HG02642 (cell line): ENCODE measurements around the gene TOP1.
"Not testable (repeated sequence)": the region's sequence is repeated elsewhere in the genome, so short reads cannot be mapped to it uniquely, and the experiment has no call there.

Experiments
- ATAC-seq: cut with Tn5 transposase; IDR thresholded peaks from one replicate; pipeline ENCODE4 v1.9.1; 2021; ENCODE audit warnings: mild to moderate bottlenecking; ENCODE audit not compliant: unreplicated experiment, poor library complexity

Gene TOP1

DNA sequence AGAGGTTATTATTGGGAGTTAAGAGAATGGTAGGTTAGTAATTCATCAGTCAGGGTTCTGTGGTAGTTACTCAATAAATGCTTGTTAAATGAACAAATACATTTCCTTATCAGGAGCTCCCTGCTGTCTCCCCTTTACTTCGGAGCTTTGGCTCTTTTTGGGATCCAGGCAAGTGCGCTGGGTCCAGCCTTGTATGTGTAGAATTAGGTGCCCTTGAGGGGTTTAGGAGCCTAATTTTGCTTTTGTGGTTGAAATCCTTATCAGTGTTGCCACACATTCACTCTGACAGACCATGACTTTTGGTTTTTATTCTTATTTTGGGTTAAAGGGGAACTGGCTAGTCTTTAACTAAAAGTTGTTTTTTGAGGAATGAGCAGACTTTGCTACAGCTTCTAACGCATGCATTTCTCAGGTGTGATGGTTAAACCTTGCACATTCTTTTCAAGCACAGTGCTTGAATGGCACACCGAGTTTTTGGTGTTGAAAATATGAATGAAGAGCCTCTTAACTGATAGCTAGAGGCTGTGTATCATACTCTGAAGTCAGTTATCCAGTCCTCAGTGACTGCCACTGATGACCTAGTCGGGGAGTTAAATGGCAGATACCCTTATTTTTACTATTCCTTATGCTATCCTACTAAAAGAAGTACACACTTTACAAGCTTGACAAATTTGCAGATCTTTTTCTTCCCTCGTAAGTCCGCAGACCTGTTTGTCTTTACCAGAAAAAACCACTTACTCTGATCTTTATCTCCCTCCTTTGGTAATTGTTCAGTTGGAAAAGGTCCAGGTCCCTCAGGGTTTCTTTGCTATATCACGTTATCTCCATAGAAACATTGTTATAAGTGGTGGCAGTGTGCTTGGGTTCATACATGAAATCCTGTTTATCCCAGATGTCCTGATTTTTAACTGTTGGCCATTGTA is 58.0 kb downstream of the TOP1 start:
- no peak for ATAC-seq

DNA sequence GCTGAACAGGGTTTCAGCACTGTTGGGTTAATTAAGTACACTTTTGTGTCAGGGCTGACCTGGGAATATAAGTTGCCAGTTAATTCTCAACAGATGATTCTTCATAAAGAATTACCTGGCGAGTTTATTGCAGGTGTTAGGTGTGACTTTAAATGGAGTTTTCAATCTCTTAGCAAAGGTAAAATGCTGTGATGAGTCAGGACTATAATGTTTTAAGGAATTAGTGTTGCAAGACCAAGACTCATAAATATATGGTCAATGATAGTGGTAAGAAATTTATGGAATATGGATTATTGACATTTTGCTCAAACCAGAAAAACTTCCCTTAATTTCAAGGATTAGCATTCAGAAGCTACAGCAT is 58.7 kb downstream of the TOP1 start:
- no peak for ATAC-seq

GRCh38 chr20:41087777-41088176 is 59.2 kb downstream of the TOP1 start:
- no peak for ATAC-seq

- no peak for ATAC-seq
Measured at GRCh38 chr20:41089555-41089954, 60.9 kb downstream of the TOP1 start.

DNA sequence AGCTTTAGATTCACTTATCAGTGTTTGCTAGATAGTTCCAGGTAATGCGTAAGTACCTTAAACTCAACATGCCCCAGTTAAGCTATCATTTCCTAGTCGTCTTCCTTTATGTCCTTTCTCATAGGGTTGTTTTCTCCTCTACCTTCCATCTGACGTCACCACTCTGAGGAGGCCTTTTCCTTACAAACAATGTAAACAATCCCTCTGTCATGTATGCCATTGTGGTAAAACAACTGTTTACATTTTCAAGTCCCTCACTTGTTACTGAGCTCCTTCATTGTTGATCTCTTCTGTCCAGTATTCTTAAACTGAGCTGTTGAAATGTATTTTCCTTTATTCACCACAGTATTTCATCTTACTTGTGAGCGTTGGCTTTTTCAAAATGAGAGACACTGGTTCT is 63.3 kb downstream of the TOP1 start:
- ATAC-seq: no peak

- no peak for ATAC-seq
Measured at GRCh38 chr20:41094353-41095055, 65.9 kb downstream of the TOP1 start.

DNA sequence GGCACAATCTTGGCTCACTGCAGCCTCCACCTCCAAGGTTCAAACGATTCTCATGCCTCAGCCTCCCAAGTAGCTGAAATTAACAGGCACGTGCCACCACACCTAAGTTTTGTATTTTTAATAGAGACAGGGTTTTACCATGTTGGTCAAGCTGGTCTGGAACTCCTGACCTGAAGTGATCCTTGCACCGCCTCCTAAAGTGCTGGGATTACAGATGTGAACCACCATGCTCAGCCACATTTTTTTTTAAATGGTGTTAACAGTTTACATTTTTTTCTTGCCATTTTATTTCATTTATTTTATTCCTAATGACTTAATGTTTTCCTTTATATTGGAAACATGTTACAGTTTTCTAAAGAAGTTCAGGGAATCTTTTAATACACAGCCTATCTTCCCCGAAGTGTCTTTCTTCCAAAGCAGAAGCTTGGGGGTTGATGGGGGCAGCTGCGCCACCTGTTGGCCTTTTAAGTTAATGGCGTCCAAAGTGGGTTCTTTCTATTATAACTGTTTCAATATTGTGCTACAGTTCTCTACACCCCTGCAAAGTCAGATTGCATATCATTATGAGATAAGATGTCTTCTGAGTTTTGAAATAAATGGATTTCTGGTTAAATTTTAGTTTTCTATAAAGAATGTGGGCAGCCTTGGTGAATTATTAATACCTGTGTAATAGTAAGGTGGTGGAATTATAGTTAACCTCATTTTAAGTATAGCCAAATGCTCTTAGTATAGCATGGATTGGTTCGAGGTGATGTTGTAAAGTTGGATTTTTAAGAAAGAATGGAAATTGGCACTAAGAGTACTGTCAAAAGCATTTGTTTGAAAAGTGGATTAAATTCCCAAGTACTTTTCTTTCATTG is 66.7 kb downstream of the TOP1 start:
- ATAC-seq: no peak

- ATAC-seq: no peak
Measured at GRCh38 chr20:41098703-41099250, 70.2 kb downstream of the TOP1 start.

DNA sequence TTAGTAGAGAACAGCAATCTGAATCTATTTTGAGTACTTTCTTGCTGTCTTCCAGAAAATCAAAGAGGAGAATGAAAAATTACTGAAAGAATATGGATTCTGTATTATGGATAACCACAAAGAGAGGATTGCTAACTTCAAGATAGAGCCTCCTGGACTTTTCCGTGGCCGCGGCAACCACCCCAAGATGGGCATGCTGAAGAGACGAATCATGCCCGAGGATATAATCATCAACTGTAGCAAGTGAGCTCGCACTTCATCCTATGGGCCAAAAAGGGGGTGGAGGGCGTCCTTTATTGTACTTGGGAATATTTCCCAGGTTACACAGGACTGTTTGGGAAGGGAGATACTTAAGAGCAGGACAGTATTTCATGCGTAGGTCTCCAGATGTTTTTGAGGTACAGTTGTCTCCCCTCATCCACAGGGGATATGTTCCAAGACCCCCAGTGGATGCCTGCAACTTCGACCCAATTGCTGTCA is 71.4 kb downstream of the TOP1 start:
- ATAC-seq: no peak

DNA sequence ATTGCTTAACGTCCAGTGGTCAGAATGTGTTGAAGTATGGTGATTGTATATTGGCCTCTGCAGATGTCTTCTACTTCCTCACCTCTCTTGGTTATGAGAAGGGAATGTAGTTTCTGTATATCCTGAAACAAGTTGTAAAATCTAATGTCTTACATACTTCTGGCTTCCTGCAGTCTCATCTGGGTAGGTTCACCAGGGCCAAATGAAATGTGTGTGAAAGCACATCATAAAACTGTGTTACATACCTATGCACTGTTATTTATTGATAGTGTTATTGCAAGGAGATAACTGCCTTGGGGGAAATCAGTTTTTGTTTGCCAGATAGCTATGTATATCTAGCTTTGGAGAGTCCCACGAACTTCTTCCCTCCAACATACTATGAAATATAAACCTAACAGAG is 73.0 kb downstream of the TOP1 start:
- ATAC-seq: no peak

- ATAC-seq: no peak
Measured at GRCh38 chr20:41108531-41108930, 79.9 kb downstream of the TOP1 start.

- ATAC-seq: no peak
Measured at GRCh38 chr20:41110012-41110411, 81.4 kb downstream of the TOP1 start.

GRCh38 chr20:41110930-41111577 is 82.4 kb downstream of the TOP1 start:
- ATAC-seq: no peak

DNA sequence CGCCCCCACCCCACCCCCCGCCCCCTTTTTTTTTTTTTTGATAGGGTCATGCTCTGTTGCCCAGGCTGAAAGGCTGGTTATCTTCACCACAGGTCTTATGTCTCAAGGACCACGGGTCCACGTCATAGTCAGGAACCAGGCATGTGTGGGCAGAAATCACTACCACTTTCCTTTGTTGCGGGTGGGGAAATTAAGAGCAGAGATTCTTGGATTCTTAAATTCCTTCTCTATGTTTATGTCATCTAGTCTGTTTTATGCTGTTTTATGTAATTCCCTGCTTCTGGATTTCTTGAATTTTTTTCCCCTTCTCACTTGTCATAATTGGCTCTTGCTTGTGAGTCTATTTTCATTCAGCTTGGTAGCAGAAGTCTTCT is 82.9 kb downstream of the TOP1 start:
- no peak for ATAC-seq

DNA sequence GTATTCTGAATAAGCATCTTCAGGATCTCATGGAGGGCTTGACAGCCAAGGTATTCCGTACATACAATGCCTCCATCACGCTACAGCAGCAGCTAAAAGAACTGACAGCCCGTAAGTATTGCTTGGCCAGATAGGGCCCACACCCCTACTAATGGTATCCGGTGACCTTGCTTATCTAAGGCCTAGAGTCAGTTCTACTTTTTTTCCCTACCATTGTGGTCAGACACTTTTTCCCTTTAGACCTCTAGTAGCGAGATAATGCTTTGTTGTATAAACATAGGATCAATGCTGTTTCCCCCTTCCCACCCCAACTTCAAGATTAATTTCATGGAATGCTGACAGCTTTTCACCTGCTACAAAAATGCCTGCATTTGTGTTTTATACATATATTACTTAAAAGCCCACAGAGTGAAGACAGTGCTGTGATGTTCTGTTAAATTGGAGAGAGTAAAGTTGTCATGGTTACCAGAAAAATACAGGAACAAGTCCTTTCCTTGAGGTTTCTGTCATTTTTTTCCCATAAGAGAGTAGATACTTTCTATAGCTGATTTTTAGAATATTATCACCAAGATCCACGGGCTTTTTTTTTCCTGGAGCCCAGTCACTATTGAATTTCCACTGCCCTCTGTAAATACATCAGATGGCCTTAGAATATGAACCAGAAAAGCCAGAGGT is 87.8 kb downstream of the TOP1 start:
- no peak for ATAC-seq

DNA sequence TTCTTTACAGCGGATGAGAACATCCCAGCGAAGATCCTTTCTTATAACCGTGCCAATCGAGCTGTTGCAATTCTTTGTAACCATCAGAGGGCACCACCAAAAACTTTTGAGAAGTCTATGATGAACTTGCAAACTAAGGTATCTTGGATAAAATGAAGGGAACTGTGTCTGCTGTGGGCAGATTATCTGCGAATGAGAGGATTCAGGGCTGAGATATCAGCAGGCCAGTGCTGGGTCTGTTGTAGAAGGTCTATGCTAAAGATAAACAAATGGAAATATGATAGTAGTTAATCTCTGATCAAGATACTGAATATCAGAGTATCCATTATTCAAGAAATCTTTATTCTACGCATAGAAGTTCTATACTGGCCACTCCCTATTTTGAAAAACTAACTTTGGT is 89.5 kb downstream of the TOP1 start:
- ATAC-seq: not testable (repeated sequence)

DNA sequence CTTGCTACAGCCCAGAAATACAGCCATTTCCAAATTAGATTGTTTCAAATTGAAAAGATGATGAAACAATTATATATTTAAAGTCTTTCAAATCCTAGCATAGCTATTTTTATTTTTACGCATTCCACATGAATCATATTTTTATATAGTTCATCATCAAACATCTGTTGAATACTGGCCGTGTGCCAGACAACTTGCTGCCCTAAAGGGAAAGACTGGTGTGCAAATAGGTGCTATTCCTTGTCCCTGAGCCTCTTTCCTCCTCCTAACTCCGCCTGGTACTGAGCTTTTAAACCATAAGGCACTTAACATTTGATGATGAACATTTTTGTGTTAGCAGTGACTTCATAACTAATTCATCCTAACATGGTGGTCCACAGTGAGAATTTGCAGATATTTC is 90.0 kb downstream of the TOP1 start:
- ATAC-seq: no peak

- no peak for ATAC-seq
Measured at GRCh38 chr20:41119614-41120561, 91.3 kb downstream of the TOP1 start.
